Esophagus squamous epithelium (tissue), 5 donors: ENCODE measurements around the gene C19orf38. TPM values are rescaled to one million over a fixed set of nuclear protein-coding genes. Genes with fewer than 3 reads are reported as not detected.

ENCODE experiments used
- DNase-seq: peaks from one replicate; lab custom pipeline; 2025; lab: John Stamatoyannopoulos, UW
- H3K27ac ChIP-seq, 4 donors: fragments of 200-600 bp; sonication (generic); one replicate each; pipeline ENCODE4 v1.5.1; 2016 to 2019; ENCODE audit warnings: mild to moderate bottlenecking in 1 of 4
- H3K27me3 ChIP-seq, 4 donors: fragments of 200-600 bp; sonication (generic); 1 replicate in 3 of 4; 2 replicates in 1 of 4; pipeline versions ENCODE4 v1.5.1 to v1.6.0; 2017 to 2021; ENCODE audit warnings: antibody characterized with exemption in 1 of 4
- H3K36me3 ChIP-seq, 3 donors: fragments of 200-600 bp; sonication (generic); one replicate each; pipeline ENCODE4 v1.5.1; 2016 to 2019
- H3K4me1 ChIP-seq, 3 donors: fragments of 200-600 bp; sonication (generic); one replicate each; pipeline ENCODE4 v1.5.1; 2017 to 2019
- H3K4me3 ChIP-seq, 4 donors: fragments of 200-600 bp; sonication (generic); 1 replicate in 3 of 4; 2 replicates in 1 of 4; pipeline ENCODE4 v1.5.1; 2016 to 2019; ENCODE audit warnings: mild to moderate bottlenecking in 2 of 4, moderate library complexity in 1 of 4
- H3K9me3 ChIP-seq, 3 donors: fragments of 200-600 bp; sonication (generic); one replicate each; pipeline ENCODE4 v1.5.1; 2016 to 2019
- POLR2A ChIP-seq, 4 donors: fragments of 450-650 bp; IDR thresholded peaks; one replicate each; pipeline ENCODE4 v1.6.1; 2017; ENCODE audit warnings: antibody characterized with exemption in 4 of 4, mild to moderate bottlenecking in 4 of 4, moderate library complexity in 3 of 4
- WGBS, 2 donors: methylation state at CpG; one replicate each; pipeline ENCODE4 v1.1.5; 2018; 5-methylcytosine and 5-hydroxymethylcytosine counted together
- intact Hi-C: fragments of 100-400 bp; cut with DNase I; formaldehyde crosslinking; loops from one replicate; pipeline ENCODE4 v1.15.0; 2022
- total RNA-seq, 4 donors: library from RNA; depleted of rRNA; stranded (reverse); fragments of >200 nt; gene quantifications; one replicate each; pipeline ENCODE4 v1.1.0, GENCODE V29; 2016
- TF ChIP-seq, protein P1 (sequence below), 6 experiments: fragments of 450-650 bp in 4 of 6; fragments of 200-600 bp in 2 of 6; sonication (generic) in 2 of 6; IDR thresholded peaks; one replicate each; pipeline ENCODE4 v1.5.1; 2016 to 2019; ENCODE audit warnings: antibody characterized with exemption in 6 of 6, mild to moderate bottlenecking in 4 of 6, moderate library complexity in 4 of 6
- donor health status: DM: yes; HTN: yes; CAD: no.

Gene C19orf38
- total RNA-seq, 4 donors from 2014 or later: 0.38 to 1.3 TPM; not detected in 2

DNA sequence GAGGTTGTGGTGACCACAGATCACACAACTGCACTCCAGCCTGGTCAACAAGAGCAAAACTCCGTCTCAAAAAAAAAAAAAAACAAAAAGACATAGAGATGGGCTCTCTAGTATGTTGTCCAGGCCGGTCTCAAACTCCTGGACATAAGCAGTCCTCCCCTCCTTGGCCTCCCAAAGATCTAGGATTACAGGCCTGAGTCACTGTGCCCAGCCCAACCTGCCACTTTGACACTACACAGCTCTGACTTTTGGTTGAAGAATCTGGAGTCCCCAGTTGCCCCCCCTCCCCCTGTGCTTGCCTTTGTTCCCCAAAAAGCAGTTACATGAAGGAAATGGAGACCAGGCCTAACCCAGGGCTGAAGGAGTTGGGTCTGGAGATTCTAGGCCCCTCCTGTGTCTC is 36.1 kb downstream of the C19orf38 start:
- peaks cover 17 to 81% (median 38%) of the 10 kb centered on the region in 3 donors for H3K4me1 ChIP-seq
- intact Hi-C loops: no loop called here
- no peak overlapping the region for H3K4me3 ChIP-seq
- no peak overlapping the region for H3K27ac ChIP-seq
- H3K27me3 ChIP-seq: no peaks in the 10 kb centered on the region
- H3K36me3 ChIP-seq: peaks cover 0 to 7% (median 0%) of the 10 kb centered on the region in 3 donors
- WGBS, 2 donors: 65 to 92% methylated on average over 2 of the region's 2 CpGs
- no peak for DNase-seq
- TF ChIP-seq POLR2A (IDR thresholded peaks at IDR 0.05): no peak
- TF ChIP-seq, protein P1, sequence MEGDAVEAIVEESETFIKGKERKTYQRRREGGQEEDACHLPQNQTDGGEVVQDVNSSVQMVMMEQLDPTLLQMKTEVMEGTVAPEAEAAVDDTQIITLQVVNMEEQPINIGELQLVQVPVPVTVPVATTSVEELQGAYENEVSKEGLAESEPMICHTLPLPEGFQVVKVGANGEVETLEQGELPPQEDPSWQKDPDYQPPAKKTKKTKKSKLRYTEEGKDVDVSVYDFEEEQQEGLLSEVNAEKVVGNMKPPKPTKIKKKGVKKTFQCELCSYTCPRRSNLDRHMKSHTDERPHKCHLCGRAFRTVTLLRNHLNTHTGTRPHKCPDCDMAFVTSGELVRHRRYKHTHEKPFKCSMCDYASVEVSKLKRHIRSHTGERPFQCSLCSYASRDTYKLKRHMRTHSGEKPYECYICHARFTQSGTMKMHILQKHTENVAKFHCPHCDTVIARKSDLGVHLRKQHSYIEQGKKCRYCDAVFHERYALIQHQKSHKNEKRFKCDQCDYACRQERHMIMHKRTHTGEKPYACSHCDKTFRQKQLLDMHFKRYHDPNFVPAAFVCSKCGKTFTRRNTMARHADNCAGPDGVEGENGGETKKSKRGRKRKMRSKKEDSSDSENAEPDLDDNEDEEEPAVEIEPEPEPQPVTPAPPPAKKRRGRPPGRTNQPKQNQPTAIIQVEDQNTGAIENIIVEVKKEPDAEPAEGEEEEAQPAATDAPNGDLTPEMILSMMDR (IDR thresholded peaks at IDR 0.05): no peak
- no peaks in the 10 kb centered on the region for H3K9me3 ChIP-seq

DNA sequence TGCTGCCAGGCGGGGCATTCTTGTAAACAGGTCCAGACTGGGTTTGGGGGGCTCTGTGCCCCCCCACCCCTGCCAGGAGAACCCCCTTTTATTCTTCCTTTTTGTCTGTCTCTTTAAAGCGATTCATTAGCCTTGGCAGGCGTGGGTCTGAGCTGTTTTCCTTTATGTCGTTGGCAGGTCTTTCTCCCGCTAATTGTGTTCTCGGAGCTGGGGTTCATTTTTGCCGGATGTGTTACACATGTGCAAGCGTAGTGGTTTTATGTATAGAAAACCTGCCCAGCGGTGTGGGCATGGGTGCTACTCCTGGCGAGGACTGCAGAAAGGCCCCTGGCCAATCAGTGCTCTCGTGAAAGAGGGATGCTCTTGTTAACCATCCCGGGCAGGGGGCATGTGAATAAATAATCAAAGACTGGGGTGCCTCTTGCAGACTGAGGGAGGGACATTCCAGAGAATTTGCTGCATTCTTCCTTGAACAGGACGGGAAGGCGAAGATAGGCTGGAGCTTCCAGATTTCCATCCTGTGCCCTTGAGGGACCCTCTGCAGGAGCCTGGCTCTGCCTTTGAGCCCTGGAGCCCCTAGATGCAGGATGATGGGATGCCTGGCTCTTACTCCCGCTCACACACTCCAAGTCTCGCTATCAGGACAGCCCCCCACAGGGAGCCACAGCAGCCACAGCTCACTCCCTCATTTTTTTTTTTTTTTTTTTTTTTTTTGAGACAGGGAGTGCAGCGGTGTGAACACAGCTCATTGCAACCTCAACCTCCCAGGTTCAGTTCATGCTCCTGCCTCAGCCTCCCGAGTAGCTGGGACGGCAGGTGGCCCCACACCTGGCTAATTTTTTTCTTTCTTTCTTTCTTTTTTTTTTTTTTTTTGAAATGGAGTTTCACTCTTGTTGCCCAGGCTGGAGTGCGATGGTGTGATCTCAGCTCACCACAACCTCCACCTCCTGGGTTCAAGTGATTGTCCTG is 37.3 kb downstream of the C19orf38 start:
- peak overlapping the region in 1 of 4 donors; percentile 17 for H3K27ac ChIP-seq
- TF ChIP-seq, protein P1 (IDR thresholded peaks at IDR 0.05): no peak
- no peak for TF ChIP-seq POLR2A (IDR thresholded peaks at IDR 0.05)
- H3K9me3 ChIP-seq: no peaks in the 10 kb centered on the region
- H3K4me1 ChIP-seq: peaks cover 13 to 79% (median 32%) of the 10 kb centered on the region in 3 donors
- H3K27me3 ChIP-seq: no peaks in the 10 kb centered on the region
- 55 to 68% methylated on average over 13 to 17 of the region's 20 CpGs for WGBS, 2 donors
- intact Hi-C loops: no loop called here
- no peak overlapping the region for H3K4me3 ChIP-seq
- peaks cover 0 to 7% (median 0%) of the 10 kb centered on the region in 3 donors for H3K36me3 ChIP-seq
- no peak for DNase-seq

DNA sequence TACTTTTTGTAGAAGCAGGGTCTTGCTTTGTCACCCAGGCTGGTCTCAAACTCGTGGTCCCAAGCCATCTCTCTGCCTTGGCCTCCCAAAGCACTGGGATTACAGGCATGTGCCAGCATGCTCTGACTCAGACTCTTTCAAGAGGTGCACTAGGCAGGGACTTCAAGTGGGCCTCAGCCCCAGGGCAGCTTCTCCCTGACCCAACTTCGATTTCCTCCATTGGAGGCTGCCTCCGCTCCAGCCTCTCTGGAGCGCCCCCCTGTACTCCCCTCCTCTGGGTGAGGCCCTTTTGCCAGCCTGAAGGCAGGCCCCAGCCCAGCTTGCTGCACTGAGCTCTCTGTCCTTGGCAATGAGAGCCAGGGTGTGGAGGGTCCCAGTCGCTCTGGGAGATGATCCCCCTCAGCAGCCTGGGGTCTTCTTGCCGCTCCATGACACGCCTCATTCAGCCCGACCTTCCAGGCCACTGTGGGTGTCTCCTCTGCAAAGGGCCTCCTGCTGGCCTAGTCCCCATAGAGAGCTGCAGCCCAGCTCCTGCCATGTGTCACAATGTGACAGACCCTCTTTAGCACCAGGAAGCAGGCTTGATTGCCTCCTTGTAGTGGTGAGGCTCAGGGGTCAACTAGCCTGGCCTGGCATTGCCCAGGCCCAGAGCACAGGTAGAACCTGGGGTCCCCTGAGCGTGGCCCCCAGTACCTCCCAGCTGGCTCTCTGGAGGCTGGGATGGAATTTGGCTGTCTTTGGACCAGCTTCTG is 39.6 kb downstream of the C19orf38 start:
- intact Hi-C loops: no loop called here
- no peak for DNase-seq
- Histone ChIP-seq H3K4me1 (peaks cover 30 to 84% (median 44%) of the 10 kb centered on the region in 3 donors), H3K4me3 (no peak overlapping the region), H3K36me3 (no peaks in the 10 kb centered on the region), H3K9me3 (no peaks in the 10 kb centered on the region), H3K27ac (peak overlapping the region in 1 of 4 donors; percentile 2), H3K27me3 (no peaks in the 10 kb centered on the region)
- TF ChIP-seq POLR2A (IDR thresholded peaks at IDR 0.05): no peak
- TF ChIP-seq, protein P1 (IDR thresholded peaks at IDR 0.05): no peak
- 61 to 68% methylated on average over 4 to 5 of the region's 9 CpGs for WGBS, 2 donors

DNA sequence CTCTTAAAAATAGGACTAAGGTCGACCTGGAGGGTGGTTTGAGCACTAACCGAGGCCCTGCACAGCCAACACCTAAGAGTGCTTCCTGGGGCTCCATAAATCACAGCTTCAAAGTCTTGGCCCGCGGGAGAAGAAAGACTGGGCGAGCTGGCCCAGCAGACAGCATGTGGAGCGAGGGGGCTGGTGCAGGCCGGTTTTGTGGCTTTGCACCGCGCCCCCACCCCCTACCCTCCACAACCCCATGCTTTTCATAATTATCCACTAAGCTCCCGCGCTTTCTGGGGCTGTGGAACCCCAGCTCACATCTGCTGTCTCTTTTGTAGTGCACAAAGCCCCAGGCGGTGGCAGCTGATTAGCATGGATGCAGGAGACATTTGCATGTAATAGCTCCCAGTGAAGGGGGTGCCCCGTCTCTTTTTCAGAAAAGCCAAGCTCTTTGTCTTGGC is 40.2 kb downstream of the C19orf38 start:
- H3K4me3 ChIP-seq: no peak overlapping the region
- H3K4me1 ChIP-seq: peaks cover 30 to 90% (median 44%) of the 10 kb centered on the region in 3 donors
- no peaks in the 10 kb centered on the region for H3K27me3 ChIP-seq
- TF ChIP-seq, protein P1 (IDR thresholded peaks at IDR 0.05): no peak
- no peak for TF ChIP-seq POLR2A (IDR thresholded peaks at IDR 0.05)
- intact Hi-C loops: no loop called here
- H3K9me3 ChIP-seq: no peaks in the 10 kb centered on the region
- WGBS, 2 donors: 29 to 39% methylated on average over 6 to 9 of the region's 13 CpGs
- H3K27ac ChIP-seq: peak overlapping the region in 1 of 4 donors; percentile 2
- no peak for DNase-seq
- H3K36me3 ChIP-seq: no peaks in the 10 kb centered on the region
